Measurements from ENCODE around the gene ZBTB12.

Gene ZBTB12

GRCh38 chr6:31896856-31897611 is 4.9 kb downstream of the ZBTB12 start:
- no peak for DNase-seq

GRCh38 chr6:31896493-31896855 is 5.4 kb downstream of the ZBTB12 start:
- DNase-seq = no peak

GRCh38 chr6:31892821-31893220 is 9.1 kb downstream of the ZBTB12 start:
- DNase-seq = no peak

GRCh38 chr6:31889331-31889972 is 12.4 kb downstream of the ZBTB12 start:
- DNase-seq = no peak

- DNase-seq = no peak
Measured at GRCh38 chr6:31888276-31889258, 13.3 kb downstream of the ZBTB12 start.

- DNase-seq = no peak
Measured at GRCh38 chr6:31887173-31888007, 14.5 kb downstream of the ZBTB12 start.

GRCh38 chr6:31886541-31886991 is 15.3 kb downstream of the ZBTB12 start:
- DNase-seq = no peak

- DNase-seq = no peak
Measured at GRCh38 chr6:31884528-31885035, 17.3 kb downstream of the ZBTB12 start.

GRCh38 chr6:31883676-31884075 is 18.2 kb downstream of the ZBTB12 start:
- no peak for DNase-seq

- DNase-seq = no peak
Measured at GRCh38 chr6:31882344-31882743, 19.5 kb downstream of the ZBTB12 start.

GRCh38 chr6:31881136-31881859 is 20.6 kb downstream of the ZBTB12 start:
- DNase-seq = no peak

GRCh38 chr6:31880616-31881015 is 21.3 kb downstream of the ZBTB12 start:
- no peak for DNase-seq

- DNase-seq = no peak
Measured at GRCh38 chr6:31879901-31880300, 22.0 kb downstream of the ZBTB12 start.

GRCh38 chr6:31879143-31879542 is 22.7 kb downstream of the ZBTB12 start:
- no peak for DNase-seq

GRCh38 chr6:31878726-31879125 is 23.2 kb downstream of the ZBTB12 start, which contains the start of gene SLC44A4:
Gene SLC44A4, minus strand, starts transcription at chr6:31878997. Its CDS starts 17 bp downstream, at chr6:31878980.
- no peak for DNase-seq

- DNase-seq = no peak
Measured at GRCh38 chr6:31878222-31878621, 23.7 kb downstream of the ZBTB12 start.

GRCh38 chr6:31877651-31878161 is 24.2 kb downstream of the ZBTB12 start:
- no peak for DNase-seq

- no peak for DNase-seq
Measured at GRCh38 chr6:31877125-31877650, 24.7 kb downstream of the ZBTB12 start.

GRCh38 chr6:31876357-31876756 is 25.5 kb downstream of the ZBTB12 start:
- no peak for DNase-seq

- DNase-seq = no peak
Measured at GRCh38 chr6:31875877-31876276, 26.0 kb downstream of the ZBTB12 start.

Measured in NCI-H226 (cell line).